Testis (tissue), 2 donors: ENCODE data around the gene ZNF408.
"Not testable (repeated sequence)": the region's sequence is repeated elsewhere in the genome, so short reads cannot be mapped to it uniquely, and the experiment has no call there.

Source experiments
- CTCF ChIP-seq, 3 experiments: fragments of 450-650 bp in 2 of 3; fragments of 200-600 bp in 1 of 3; sonication (generic) in 1 of 3; IDR thresholded peaks; one replicate each; pipeline ENCODE4 v1.5.1; 2016 to 2019; ENCODE audit warnings: antibody characterized with exemption in 3 of 3, mild to moderate bottlenecking in 2 of 3, moderate library complexity in 1 of 3
- POLR2A ChIP-seq: fragments of 450-650 bp; IDR thresholded peaks from one replicate; pipeline ENCODE4 v1.6.1; 2017; ENCODE audit warnings: antibody characterized with exemption, mild to moderate bottlenecking, moderate library complexity

DNA sequence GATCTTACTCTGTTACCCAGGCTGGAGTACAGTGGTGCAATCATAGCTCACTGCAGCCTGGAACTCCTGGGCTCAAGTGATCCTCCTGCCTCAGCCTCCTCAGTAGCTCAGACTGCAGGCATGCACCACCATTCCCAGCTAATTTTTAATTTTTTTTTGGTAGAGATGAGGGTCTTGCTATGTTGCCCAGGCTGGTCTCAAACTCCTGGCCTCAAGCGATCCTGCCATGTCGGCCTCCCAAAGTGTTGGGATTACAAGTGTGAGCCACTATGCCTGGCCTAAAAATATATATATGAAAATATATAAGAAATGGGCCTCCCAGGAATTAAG lies 17.0 kb downstream of the ZNF408 start:
- not testable (repeated sequence) for TF ChIP-seq CTCF (IDR thresholded peaks at IDR 0.05); POLR2A
